Rectal smooth muscle tissue (tissue), 1 donor: ENCODE data around the gene AASDH.

Experiments
- H3K27ac ChIP-seq: one replicate; pipeline ENCODE4 v1.7.0; 2013; ENCODE audit warnings: low read depth, low read length, inconsistent platforms
- H3K27me3 ChIP-seq: one replicate; pipeline ENCODE4 v1.7.0; 2013; ENCODE audit warnings: low read length; ENCODE audit not compliant: control insufficient read depth, insufficient read depth
- H3K36me3 ChIP-seq: one replicate; pipeline ENCODE4 v1.7.0; 2013; ENCODE audit warnings: low read length; ENCODE audit not compliant: control insufficient read depth, insufficient read depth
- H3K4me1 ChIP-seq: one replicate; pipeline ENCODE4 v1.7.0; 2013; ENCODE audit warnings: low read length; ENCODE audit not compliant: control insufficient read depth, insufficient read depth
- H3K4me3 ChIP-seq: one replicate; pipeline ENCODE4 v1.7.0; 2013; ENCODE audit warnings: low read length
- H3K9ac ChIP-seq: one replicate; pipeline ENCODE4 v1.7.0; 2013; ENCODE audit warnings: low read length

AASDH gene

GRCh38 chr4:56417396-56417795 lies 30.1 kb upstream of the AASDH start:
- H3K27me3 ChIP-seq: no peaks in the 10 kb centered on the region
- no peaks in the 10 kb centered on the region for H3K4me1 ChIP-seq
- no peak overlapping the region for H3K27ac ChIP-seq
- no peak overlapping the region for H3K9ac ChIP-seq
- no peaks in the 10 kb centered on the region for H3K36me3 ChIP-seq
- no peak overlapping the region for H3K4me3 ChIP-seq

- Histone ChIP-seq H3K9ac (no peak overlapping the region), H3K4me1 (no peaks in the 10 kb centered on the region), H3K27me3 (no peaks in the 10 kb centered on the region), H3K27ac (no peak overlapping the region), H3K4me3 (no peak overlapping the region), H3K36me3 (no peaks in the 10 kb centered on the region)
Measured at GRCh38 chr4:56416349-56416748, 29.1 kb upstream of the AASDH start.

DNA sequence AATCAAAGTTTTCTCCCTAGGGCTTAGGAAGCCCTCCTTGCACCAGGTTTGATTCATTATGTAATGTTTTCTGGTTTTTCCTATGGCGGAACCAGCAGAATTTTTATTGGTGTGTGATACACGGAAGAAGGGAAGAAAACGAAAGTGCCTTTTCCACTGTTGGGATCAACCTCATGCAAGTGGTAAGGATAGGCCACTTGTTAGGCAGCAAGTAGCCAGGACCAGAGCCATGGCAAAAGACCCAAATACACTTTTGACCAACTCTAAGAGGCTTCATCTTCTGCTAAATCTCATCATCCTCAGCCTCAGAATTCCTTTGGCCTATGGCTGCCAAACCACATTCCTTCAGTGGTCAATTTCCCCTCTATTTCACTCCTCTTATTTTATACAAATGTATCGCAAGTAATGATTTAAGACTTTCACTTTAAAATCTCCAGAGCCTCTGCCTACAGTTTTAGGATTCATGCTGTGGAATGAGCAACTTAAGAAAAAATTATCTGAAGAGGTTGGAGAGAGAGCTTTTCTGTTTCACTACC lies 26.9 kb upstream of the AASDH start:
- no peaks in the 10 kb centered on the region for H3K36me3 ChIP-seq
- H3K4me3 ChIP-seq: peak overlapping the region; percentile 27

DNA sequence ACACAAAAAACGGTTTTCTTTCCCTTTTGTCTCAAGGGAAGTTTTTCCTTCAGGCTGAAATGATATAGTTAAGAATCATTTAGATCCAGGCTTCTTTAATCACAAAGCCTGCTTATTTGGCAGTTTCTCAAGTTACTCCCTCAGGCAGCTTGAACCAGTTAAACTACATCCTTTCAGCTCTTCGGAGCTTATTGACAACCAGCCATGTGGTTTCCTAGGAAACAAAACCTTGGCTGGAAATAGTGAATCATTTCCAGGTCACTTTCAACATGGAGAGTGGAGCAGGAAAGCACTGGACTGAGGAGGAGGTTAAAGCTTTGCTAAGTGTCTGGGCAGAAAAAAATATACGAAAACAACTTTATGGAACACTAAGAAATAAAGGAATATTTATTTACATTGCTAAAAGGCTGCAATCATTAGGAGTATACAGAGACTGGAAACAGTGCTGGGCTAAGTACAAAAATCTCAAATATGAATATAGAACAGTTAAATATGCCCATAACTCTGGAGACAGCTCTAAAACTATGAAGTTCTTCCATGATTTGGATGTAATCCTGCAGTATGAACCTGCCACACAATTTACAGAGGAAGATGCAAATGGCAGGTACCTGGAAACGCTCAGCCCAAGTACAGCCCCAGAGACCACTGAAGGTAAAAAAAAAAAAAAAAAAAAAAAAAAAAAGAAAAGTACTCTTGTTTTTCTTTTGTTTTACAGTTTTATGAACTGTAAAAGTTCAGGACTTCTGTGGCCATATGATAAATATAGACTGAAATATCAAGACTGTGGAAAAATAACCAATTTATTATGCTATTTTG lies 23.2 kb upstream of the AASDH start:
- H3K4me1 ChIP-seq: peaks cover 11% of the 10 kb centered on the region
- peak overlapping the region; percentile 47 for H3K4me3 ChIP-seq
- H3K27me3 ChIP-seq: no peaks in the 10 kb centered on the region
- peak overlapping the region; percentile 53 for H3K27ac ChIP-seq
- no peak overlapping the region for H3K9ac ChIP-seq
- H3K36me3 ChIP-seq: no peaks in the 10 kb centered on the region

More for the DNA sequence above, 26.9 kb upstream of the AASDH start:
- peak overlapping the region; percentile 32 for H3K27ac ChIP-seq
- H3K27me3 ChIP-seq: no peaks in the 10 kb centered on the region
- no peak overlapping the region for H3K9ac ChIP-seq
- peaks cover 11% of the 10 kb centered on the region for H3K4me1 ChIP-seq

- no peak overlapping the region for H3K4me3 ChIP-seq
- H3K27me3 ChIP-seq: no peaks in the 10 kb centered on the region
- H3K9ac ChIP-seq: no peak overlapping the region
- H3K36me3 ChIP-seq: no peaks in the 10 kb centered on the region
- peak overlapping the region; percentile 14 for H3K27ac ChIP-seq
- H3K4me1 ChIP-seq: peaks cover 11% of the 10 kb centered on the region
Measured at GRCh38 chr4:56409511-56410090, 22.3 kb upstream of the AASDH start.

GRCh38 chr4:56408978-56409377 lies 21.7 kb upstream of the AASDH start:
- H3K27ac ChIP-seq: no peak overlapping the region
- no peaks in the 10 kb centered on the region for H3K36me3 ChIP-seq
- H3K4me3 ChIP-seq: no peak overlapping the region
- H3K4me1 ChIP-seq: peaks cover 11% of the 10 kb centered on the region
- H3K9ac ChIP-seq: no peak overlapping the region
- no peaks in the 10 kb centered on the region for H3K27me3 ChIP-seq

GRCh38 chr4:56406151-56406550 lies 18.9 kb upstream of the AASDH start:
- Histone ChIP-seq H3K9ac (no peak overlapping the region), H3K4me3 (no peak overlapping the region), H3K27ac (no peak overlapping the region), H3K36me3 (no peaks in the 10 kb centered on the region), H3K4me1 (peaks cover 11% of the 10 kb centered on the region), H3K27me3 (no peaks in the 10 kb centered on the region)

DNA sequence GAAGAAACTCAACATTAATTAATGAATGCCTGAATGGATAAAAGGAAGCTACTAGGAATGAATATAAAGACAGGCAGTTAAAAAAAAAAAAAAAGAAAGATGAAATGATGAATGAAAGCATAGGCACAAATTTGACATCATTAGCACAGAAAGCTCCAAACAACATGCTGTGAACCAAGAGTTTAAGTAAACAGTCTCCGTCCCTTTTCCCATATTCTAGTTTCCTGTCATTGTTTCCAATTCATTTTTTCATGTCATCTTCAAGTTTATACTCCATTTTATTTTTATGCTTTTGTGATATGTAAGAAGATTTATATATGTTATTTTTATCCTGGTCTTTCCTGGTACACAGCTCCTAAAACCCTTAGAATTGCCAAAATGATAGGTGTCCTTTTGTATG lies 17.7 kb upstream of the AASDH start:
- no peak overlapping the region for H3K4me3 ChIP-seq
- no peaks in the 10 kb centered on the region for H3K36me3 ChIP-seq
- H3K4me1 ChIP-seq: peaks cover 9% of the 10 kb centered on the region
- no peaks in the 10 kb centered on the region for H3K27me3 ChIP-seq
- H3K27ac ChIP-seq: no peak overlapping the region
- H3K9ac ChIP-seq: no peak overlapping the region

GRCh38 chr4:56400560-56400959 lies 13.3 kb upstream of the AASDH start:
- Histone ChIP-seq H3K9ac (no peak overlapping the region), H3K4me3 (no peak overlapping the region), H3K4me1 (no peaks in the 10 kb centered on the region), H3K36me3 (no peaks in the 10 kb centered on the region), H3K27me3 (no peaks in the 10 kb centered on the region), H3K27ac (no peak overlapping the region)

DNA sequence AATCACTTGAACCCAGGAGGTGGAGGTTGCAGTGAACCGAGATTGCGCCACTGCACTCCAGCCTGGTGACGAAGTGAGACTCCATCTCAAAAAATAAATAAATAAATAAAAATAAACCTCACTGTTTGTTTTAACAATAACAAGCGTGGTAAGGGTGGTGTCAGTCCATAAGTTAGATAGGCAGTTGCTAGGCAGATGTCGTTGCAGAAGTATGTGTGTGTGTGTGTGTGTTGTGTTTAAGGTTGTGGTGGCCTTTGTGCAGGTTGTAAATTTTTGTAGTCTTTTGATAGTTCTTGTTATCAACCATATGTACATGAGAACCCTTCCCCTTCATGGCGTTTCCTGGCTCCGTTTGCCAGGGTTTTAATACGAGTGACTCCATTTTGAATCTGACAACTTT lies 4.0 kb upstream of the AASDH start:
- H3K36me3 ChIP-seq: no peaks in the 10 kb centered on the region
- H3K9ac ChIP-seq: no peak overlapping the region
- no peak overlapping the region for H3K27ac ChIP-seq
- no peak overlapping the region for H3K4me3 ChIP-seq
- H3K27me3 ChIP-seq: no peaks in the 10 kb centered on the region
- H3K4me1 ChIP-seq: no peaks in the 10 kb centered on the region

- Histone ChIP-seq H3K27ac (no peak overlapping the region), H3K9ac (no peak overlapping the region), H3K36me3 (no peaks in the 10 kb centered on the region), H3K4me3 (no peak overlapping the region), H3K4me1 (no peaks in the 10 kb centered on the region), H3K27me3 (no peaks in the 10 kb centered on the region)
Measured at GRCh38 chr4:56389558-56389957, 2.3 kb upstream of the AASDH start.

GRCh38 chr4:56388306-56388705 lies 1.0 kb upstream of the AASDH start:
- peak overlapping the region; percentile 97 for H3K4me3 ChIP-seq
- no peaks in the 10 kb centered on the region for H3K27me3 ChIP-seq
- H3K9ac ChIP-seq: peak overlapping the region; percentile 4
- no peaks in the 10 kb centered on the region for H3K36me3 ChIP-seq
- no peaks in the 10 kb centered on the region for H3K4me1 ChIP-seq
- H3K27ac ChIP-seq: peak overlapping the region; percentile 99

- no peaks in the 10 kb centered on the region for H3K4me1 ChIP-seq
- no peaks in the 10 kb centered on the region for H3K27me3 ChIP-seq
- H3K9ac ChIP-seq: no peak overlapping the region
- H3K4me3 ChIP-seq: no peak overlapping the region
- H3K36me3 ChIP-seq: no peaks in the 10 kb centered on the region
- no peak overlapping the region for H3K27ac ChIP-seq
Measured at GRCh38 chr4:56386091-56386490, 1.2 kb downstream of the AASDH start.
